GM18951 (cell line): ENCODE data around the gene ABHD1.
"Not testable (repeated sequence)": the region's sequence is repeated elsewhere in the genome, so short reads cannot be mapped to it uniquely, and the experiment has no call there.

Source experiments
- POLR2A ChIP-seq: IDR thresholded peaks from 4 replicates; pipeline ENCODE4 v1.6.1; 2011; ENCODE audit warnings: mild to moderate bottlenecking; ENCODE audit not compliant: insufficient read length, insufficient read depth; ENCODE audit errors: extremely low read depth
- in situ Hi-C: fragments of 300-500 bp; cut with MboI; formaldehyde crosslinking; loops from one replicate; pipeline ENCODE4 v1.12.0; 2022; ENCODE audit warnings: low sequenced_read_pairs, mixed read lengths, inconsistent platforms; ENCODE audit not compliant: unreplicated experiment

ABHD1 gene

GRCh38 chr2:27162151-27163121, 38.8 kb downstream of the ABHD1 start:
- no peak for TF ChIP-seq POLR2A
- in situ Hi-C loops = no loop called here

GRCh38 chr2:27164960-27165763, 41.5 kb downstream of the ABHD1 start:
- in situ Hi-C loops = no loop called here
- no peak for TF ChIP-seq POLR2A

DNA sequence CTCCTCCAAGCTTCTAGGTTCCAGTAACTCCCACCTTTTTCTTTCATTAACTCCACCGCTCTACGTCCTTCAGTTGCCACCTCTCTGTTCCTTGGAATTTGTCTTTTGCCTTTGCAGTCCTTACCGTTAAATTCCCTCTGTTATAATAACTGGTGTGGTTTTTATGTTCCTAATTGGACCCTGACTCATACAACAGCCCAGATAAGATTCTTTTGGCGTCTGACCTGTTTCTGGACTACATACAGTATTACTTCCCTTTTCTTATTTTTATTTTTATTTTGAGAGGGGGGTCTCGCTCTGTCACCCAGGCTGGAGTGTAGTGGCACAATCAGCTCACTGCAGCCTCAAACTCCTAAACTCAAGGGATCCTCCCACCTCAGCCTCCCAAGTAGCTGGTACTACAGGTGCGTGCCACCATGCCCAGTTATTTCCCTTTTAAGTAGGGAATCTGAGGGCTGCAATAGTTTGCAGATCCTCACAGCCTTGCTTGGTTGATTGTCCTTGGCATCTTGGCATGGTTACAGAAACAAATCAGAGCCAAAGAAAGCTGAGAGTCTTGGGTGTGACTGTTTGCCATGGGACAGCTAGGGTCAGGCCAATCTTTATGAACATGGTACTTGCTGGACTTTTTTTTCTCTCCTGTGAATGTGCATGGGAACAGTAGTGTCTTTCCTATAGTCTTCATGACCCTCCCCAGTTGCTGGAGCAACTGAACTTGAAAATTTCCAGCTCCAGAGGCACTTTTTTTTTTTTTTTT, 47.1 kb downstream of the ABHD1 start:
- in situ Hi-C loops = no loop called here
- no peak for TF ChIP-seq POLR2A

- in situ Hi-C loops = no loop called here
- TF ChIP-seq POLR2A = no peak
These were observed 47.8 kb downstream of the ABHD1 start for GRCh38 chr2:27171351-27171848.

GRCh38 chr2:27174638-27175037, 51.0 kb downstream of the ABHD1 start:
- TF ChIP-seq POLR2A = no peak
- in situ Hi-C loops = no loop called here

DNA sequence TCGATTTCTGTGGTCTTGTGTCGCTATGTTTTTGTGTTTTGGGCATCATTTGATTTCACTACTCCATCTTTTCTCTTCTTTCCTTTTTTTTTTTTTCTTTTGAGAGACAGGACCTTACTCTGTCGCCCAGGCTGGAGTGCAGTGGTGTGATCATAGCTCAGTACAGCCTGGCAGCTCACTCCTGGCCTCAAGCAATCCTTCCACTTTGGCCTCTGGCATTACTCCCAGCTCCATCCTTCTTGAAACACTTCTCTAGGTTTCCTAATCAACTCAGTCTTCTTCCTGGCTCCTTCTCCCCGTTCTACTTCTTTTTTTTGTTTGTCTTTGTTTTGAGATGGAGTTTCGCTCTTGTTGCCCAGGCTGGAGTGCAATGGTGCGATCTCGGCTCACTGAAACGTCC, 51.7 kb downstream of the ABHD1 start:
- in situ Hi-C loops = no loop called here
- no peak for TF ChIP-seq POLR2A

DNA sequence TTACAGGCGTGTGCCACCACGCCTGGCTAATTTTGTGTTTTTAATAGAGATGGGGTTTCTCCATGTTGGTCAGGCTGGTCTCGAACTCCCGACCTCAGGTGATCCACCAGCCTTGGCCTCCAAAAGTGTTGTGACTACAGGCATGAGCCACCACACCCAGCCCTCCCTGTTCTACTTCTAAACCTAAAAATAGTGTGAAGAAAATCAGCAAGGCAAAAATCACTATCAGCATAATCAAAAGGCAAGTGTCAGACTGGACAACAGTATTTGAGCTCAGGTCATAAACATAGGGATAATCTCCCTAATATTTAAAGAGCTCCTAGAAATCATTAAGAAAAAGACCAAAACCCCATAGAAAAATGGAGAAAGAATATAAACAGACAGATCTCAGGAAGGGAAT, 52.2 kb downstream of the ABHD1 start:
- in situ Hi-C loops = not testable (repeated sequence)

DNA sequence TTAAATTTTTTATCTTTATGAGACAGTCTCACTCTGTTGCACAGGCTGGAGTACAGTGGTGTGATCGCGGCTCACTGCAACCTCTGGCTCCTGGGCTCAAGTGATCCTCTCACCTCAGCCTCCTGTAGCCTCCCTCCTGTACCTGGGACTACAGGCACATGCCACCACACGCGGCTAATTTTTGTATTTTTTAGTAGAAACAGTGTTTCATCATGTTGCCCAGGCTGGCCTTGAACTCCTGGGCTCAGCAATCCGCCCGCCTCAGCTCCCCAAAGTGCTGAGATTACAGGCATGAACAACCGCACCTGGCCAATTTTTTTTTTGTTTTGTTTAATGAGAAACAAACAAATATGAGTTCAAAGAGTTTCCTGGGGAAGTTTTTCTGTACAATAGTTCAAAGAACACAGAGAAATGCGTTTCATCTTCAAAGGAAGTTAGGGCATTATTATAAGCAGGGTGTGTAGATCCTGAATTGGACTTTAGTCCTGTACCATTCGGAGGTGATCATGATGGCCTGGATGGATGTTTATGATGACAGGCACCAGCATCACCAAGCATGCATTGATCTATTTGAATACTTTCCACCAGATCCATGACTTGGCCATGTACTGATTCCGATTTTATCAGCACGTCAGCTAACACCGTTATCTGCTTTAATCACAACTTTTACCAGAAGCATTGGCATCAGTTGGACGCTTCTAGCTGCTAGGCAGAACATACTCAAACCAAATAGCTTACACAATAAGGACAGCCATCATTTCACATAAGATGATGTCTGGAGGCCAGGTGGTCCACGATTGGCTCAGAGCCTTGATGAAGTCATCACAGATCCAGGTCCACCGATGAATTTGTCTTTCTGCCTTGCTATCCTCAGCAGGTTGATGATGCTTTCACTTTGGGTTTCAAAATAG, 54.1 kb downstream of the ABHD1 start:
- no peak for TF ChIP-seq POLR2A
- in situ Hi-C loops = no loop called here

DNA sequence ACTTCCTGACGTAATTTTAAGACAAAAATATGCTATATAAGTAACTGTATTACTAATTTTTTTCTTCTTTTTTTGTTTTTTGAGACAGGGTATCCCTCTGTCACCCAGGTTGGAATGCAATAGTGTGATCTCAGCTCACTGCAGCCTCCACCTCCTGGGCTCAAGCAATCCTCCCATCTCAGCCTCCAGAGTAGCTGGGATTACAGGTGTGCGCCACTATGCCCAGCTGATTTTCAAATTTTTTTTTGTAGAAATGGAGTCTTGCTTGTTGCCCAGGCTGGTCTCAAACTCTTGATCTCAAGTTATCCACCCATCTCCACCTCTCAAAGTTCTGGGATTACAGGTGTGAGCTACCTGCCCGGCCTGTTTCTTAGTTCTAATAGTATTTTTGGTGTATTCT, 54.9 kb downstream of the ABHD1 start:
- in situ Hi-C loops = no loop called here
- TF ChIP-seq POLR2A = no peak

GRCh38 chr2:27179344-27180000, 55.9 kb downstream of the ABHD1 start:
- no peak for TF ChIP-seq POLR2A
- in situ Hi-C loops = no loop called here
